ENCODE results near the gene MYL12A.

Gene MYL12A

DNA sequence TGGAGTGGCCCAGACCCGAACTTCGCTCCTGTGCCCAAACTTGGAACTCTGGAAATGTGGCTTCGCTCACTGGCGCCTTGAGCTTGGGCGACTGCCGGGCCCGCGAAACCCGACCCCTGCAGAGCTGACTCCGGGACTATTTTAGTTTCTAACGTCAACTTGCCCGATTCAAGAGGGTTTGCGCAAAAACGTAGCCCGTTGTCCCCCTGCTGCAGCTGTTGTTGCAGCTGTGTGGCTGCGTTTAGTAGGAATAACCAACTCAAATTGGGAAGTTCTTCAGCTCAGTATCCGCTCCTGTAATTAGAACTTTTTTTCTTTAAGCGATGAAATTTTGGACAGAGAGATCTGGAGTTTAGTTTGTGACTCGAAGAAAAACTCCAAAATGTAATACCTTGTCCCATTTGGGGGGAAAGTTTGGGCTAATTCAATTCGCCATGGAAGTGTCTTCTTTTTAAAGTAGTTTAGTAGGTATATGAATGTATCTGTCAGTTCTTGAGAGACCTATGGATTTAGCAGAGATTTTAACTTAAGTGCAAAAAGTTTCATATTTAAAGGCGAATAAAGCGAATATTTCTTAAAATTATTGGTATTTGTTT lies 559 bp downstream of the MYL12A start:
- Histone ChIP-seq H3K27me3 (ENCODE audit: control insufficient read depth in 3 of 3, insufficient read depth in 3 of 3, low read depth in 1 of 3, low read length in 3 of 3) (no peaks in the 10 kb centered on the region), H2BK5ac (ENCODE audit: low read length) (peak overlapping the region; percentile 91), H3K18ac (ENCODE audit: low read length) (peak overlapping the region; percentile 98), H3K9ac (ENCODE audit: low read depth, low read length, poor library complexity) (peak overlapping the region; percentile 97), H2AFZ (ENCODE audit: low read length) (peak overlapping the region; percentile 92), H3K27ac (replicated peaks; ENCODE audit: low read length) (peak overlapping the region; percentile 84), H3K14ac (ENCODE audit: low read length) (peak overlapping the region; percentile 84), H4K8ac (ENCODE audit: low read depth, low read length) (peak overlapping the region; percentile 23), H3K9me3 (replicated peaks in 1 of 2; ENCODE audit: control insufficient read depth in 2 of 2, insufficient read depth in 1 of 2, low read depth in 1 of 2, low read length in 2 of 2) (peaks cover 2 to 12% of the 10 kb centered on the region in 2 donors), H3K36me3 (replicated peaks in 1 of 2; ENCODE audit: control insufficient read depth in 2 of 2, insufficient read depth in 2 of 2, low read length in 2 of 2) (peaks cover under 1 to 41% of the 10 kb centered on the region in 2 donors), H4K91ac (ENCODE audit: low read depth, low read length, poor library complexity) (no peak overlapping the region), H2AK5ac (ENCODE audit: low read depth, low read length) (peak overlapping the region; percentile 63), H3K23ac (ENCODE audit: low read depth, low read length, poor library complexity) (peak overlapping the region; percentile 97), H2BK12ac (ENCODE audit: low read length) (peak overlapping the region; percentile 73), H2BK120ac (ENCODE audit: low read depth, low read length) (peak overlapping the region; percentile 81), H3K4ac (ENCODE audit: low read length) (peak overlapping the region; percentile 53), H2BK15ac (ENCODE audit: low read length) (peak overlapping the region; percentile 97), H3K4me2 (ENCODE audit: insufficient read depth, low read length, poor library complexity, severe bottlenecking) (peak overlapping the region; percentile 67), H3K4me3 (ENCODE audit: low read length in 2 of 2) (peak overlapping the region; percentile 93 to 96), H3K4me1 (ENCODE audit: control insufficient read depth in 2 of 2, insufficient read depth in 1 of 2, low read depth in 1 of 2, low read length in 2 of 2) (peaks cover 0 to 3% of the 10 kb centered on the region in 2 donors), H3K79me1 (ENCODE audit: low read depth, low read length) (peaks cover 5% of the 10 kb centered on the region)
- DNase-seq (ENCODE audit: low spot score), result peak; percentile 39
- WGBS, 2 donors (ENCODE audit: extremely low coverage in 2 of 2, insufficient read length in 2 of 2, insufficient replicate concordance in 1 of 2), result no CpG with 5 or more reads among the region's 22 CpGs

GRCh38 chr18:3248658-3249359 lies 1.2 kb downstream of the MYL12A start:
- Histone ChIP-seq H3K9me3 (replicated peaks in 1 of 2; ENCODE audit: control insufficient read depth in 2 of 2, insufficient read depth in 1 of 2, low read depth in 1 of 2, low read length in 2 of 2) (peaks cover 2 to 12% of the 10 kb centered on the region in 2 donors), H3K23ac (ENCODE audit: low read depth, low read length, poor library complexity) (no peak overlapping the region), H3K4me3 (ENCODE audit: low read length in 2 of 2) (peak overlapping the region in 1 of 2 donors; percentile 93), H2BK5ac (ENCODE audit: low read length) (no peak overlapping the region), H3K14ac (ENCODE audit: low read length) (no peak overlapping the region), H3K36me3 (replicated peaks in 1 of 2; ENCODE audit: control insufficient read depth in 2 of 2, insufficient read depth in 2 of 2, low read length in 2 of 2) (peaks cover 5 to 48% of the 10 kb centered on the region in 2 donors), H3K4me2 (ENCODE audit: insufficient read depth, low read length, poor library complexity, severe bottlenecking) (no peak overlapping the region), H2BK12ac (ENCODE audit: low read length) (no peak overlapping the region), H2AK5ac (ENCODE audit: low read depth, low read length) (no peak overlapping the region), H3K27me3 (ENCODE audit: control insufficient read depth in 3 of 3, insufficient read depth in 3 of 3, low read depth in 1 of 3, low read length in 3 of 3) (no peaks in the 10 kb centered on the region), H3K18ac (ENCODE audit: low read length) (no peak overlapping the region), H4K91ac (ENCODE audit: low read depth, low read length, poor library complexity) (no peak overlapping the region), H2AFZ (ENCODE audit: low read length) (no peak overlapping the region), H4K8ac (ENCODE audit: low read depth, low read length) (no peak overlapping the region), H3K79me1 (ENCODE audit: low read depth, low read length) (peaks cover 5% of the 10 kb centered on the region), H2BK15ac (ENCODE audit: low read length) (no peak overlapping the region), H2BK120ac (ENCODE audit: low read depth, low read length) (no peak overlapping the region), H3K4ac (ENCODE audit: low read length) (no peak overlapping the region), H3K9ac (ENCODE audit: low read depth, low read length, poor library complexity) (no peak overlapping the region), H3K27ac (replicated peaks; ENCODE audit: low read length) (no peak overlapping the region), H3K4me1 (ENCODE audit: control insufficient read depth in 2 of 2, insufficient read depth in 1 of 2, low read depth in 1 of 2, low read length in 2 of 2) (peaks cover 0 to 3% of the 10 kb centered on the region in 2 donors)
- DNase-seq (ENCODE audit: low spot score), result no peak
- no CpG with 5 or more reads among the region's 9 CpGs for WGBS, 2 donors (ENCODE audit: extremely low coverage in 2 of 2, insufficient read length in 2 of 2, insufficient replicate concordance in 1 of 2)

GRCh38 chr18:3250237-3251107 lies 2.9 kb downstream of the MYL12A start:
- Histone ChIP-seq H4K8ac (ENCODE audit: low read depth, low read length) (no peak overlapping the region), H3K9me3 (replicated peaks in 1 of 2; ENCODE audit: control insufficient read depth in 2 of 2, insufficient read depth in 1 of 2, low read depth in 1 of 2, low read length in 2 of 2) (peaks cover 2 to 12% of the 10 kb centered on the region in 2 donors), H2BK120ac (ENCODE audit: low read depth, low read length) (no peak overlapping the region), H3K4me1 (ENCODE audit: control insufficient read depth in 2 of 2, insufficient read depth in 1 of 2, low read depth in 1 of 2, low read length in 2 of 2) (peaks cover 0 to 3% of the 10 kb centered on the region in 2 donors), H3K4ac (ENCODE audit: low read length) (no peak overlapping the region), H3K9ac (ENCODE audit: low read depth, low read length, poor library complexity) (no peak overlapping the region), H2BK5ac (ENCODE audit: low read length) (no peak overlapping the region), H4K91ac (ENCODE audit: low read depth, low read length, poor library complexity) (no peak overlapping the region), H3K4me2 (ENCODE audit: insufficient read depth, low read length, poor library complexity, severe bottlenecking) (no peak overlapping the region), H3K79me1 (ENCODE audit: low read depth, low read length) (peaks cover 5% of the 10 kb centered on the region), H2AFZ (ENCODE audit: low read length) (no peak overlapping the region), H2AK5ac (ENCODE audit: low read depth, low read length) (no peak overlapping the region), H3K36me3 (replicated peaks in 1 of 2; ENCODE audit: control insufficient read depth in 2 of 2, insufficient read depth in 2 of 2, low read length in 2 of 2) (peaks cover 12 to 64% of the 10 kb centered on the region in 2 donors), H3K27ac (replicated peaks; ENCODE audit: low read length) (no peak overlapping the region), H3K14ac (ENCODE audit: low read length) (no peak overlapping the region), H3K23ac (ENCODE audit: low read depth, low read length, poor library complexity) (no peak overlapping the region), H3K4me3 (ENCODE audit: low read length in 2 of 2) (no peak overlapping the region), H3K18ac (ENCODE audit: low read length) (no peak overlapping the region), H2BK15ac (ENCODE audit: low read length) (no peak overlapping the region), H3K27me3 (ENCODE audit: control insufficient read depth in 3 of 3, insufficient read depth in 3 of 3, low read depth in 1 of 3, low read length in 3 of 3) (no peaks in the 10 kb centered on the region), H2BK12ac (ENCODE audit: low read length) (no peak overlapping the region)
- WGBS, 2 donors (ENCODE audit: extremely low coverage in 2 of 2, insufficient read length in 2 of 2, insufficient replicate concordance in 1 of 2), result no CpG with 5 or more reads among the region's 6 CpGs
- DNase-seq (ENCODE audit: low spot score), result no peak

Data from neuronal stem cell (in vitro differentiated cells).